HG02981 (cell line): ENCODE data around the gene CSRNP3.
A peak's percentile ranks its signal among the peaks of the same experiment; 100 is the strongest.

Source experiments
- ATAC-seq: cut with Tn5 transposase; IDR thresholded peaks from one replicate; pipeline ENCODE4 v1.9.1; 2021; ENCODE audit warnings: mild to moderate bottlenecking, moderate library complexity; ENCODE audit not compliant: unreplicated experiment

The CSRNP3 gene

DNA sequence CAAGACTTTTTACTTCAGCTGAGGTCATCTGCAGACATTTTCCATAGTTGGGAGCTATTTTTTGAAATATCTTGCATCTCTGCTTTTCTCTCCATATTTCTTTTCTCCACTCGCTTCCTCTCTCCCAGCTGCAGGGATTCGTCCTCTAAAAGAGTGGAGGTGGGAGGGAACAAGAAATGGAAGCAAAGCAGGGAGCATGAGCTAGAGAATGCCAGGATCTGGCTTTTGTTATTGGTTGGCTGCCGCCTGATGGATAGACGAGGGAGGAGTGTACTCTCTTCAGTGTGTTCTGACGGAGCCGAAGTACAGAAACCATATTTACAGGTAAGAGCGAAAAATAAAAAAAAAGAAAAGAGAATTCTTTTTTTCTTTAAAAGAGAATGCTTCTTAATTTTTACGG, at the start of gene CSRNP3:
CSRNP3 (plus strand) TSS at position 282 of the 400 bp plus-strand sequence. CDS start 125,368 bp downstream, outside the sequence.
- ATAC-seq: no peak

- no peak for ATAC-seq
These were observed 49.3 kb upstream of the CSRNP3 start for GRCh38 chr2:165420231-165420630.

DNA sequence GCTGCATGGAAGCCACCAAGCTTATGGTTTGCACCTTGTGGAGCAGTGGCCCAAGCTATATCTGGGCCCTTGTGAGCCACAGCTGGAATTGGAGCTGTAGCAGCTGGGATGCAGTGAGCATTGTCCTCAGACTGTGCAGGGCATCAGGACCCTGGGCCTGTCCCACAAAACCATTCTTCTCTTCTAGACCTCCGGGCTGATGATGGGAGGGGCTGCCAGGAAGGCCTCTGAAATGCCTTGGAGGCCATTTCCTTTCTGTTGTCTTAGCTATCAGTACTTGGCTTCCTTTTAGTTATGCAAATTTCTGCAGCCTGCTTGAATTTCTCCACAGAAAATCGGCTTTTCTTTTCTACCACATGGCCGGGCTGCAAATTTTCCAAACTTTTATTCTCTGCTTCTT, 46.4 kb upstream of the CSRNP3 start:
- no peak for ATAC-seq

GRCh38 chr2:165425556-165425955, 43.9 kb upstream of the CSRNP3 start:
- ATAC-seq: no peak

DNA sequence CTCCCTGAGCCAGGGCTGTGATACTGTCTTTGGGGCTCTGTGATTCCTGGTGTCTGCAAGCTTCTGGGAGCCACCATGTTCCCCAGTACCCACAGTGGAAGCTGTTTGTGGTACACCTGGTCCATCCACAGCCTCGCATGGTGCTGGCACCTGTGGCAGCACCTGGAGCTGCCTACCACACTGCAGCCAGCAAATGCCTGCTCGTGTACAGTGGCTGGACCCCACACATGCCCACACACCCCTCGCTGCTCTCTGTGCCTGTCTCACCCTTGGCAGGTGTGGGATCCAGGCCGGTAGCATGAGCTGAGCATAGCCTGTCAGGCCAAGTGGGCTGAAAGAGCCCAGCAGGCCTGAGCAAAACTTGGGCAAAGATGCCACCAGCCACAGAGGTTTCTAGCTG, 41.8 kb upstream of the CSRNP3 start:
- ATAC-seq: no peak

DNA sequence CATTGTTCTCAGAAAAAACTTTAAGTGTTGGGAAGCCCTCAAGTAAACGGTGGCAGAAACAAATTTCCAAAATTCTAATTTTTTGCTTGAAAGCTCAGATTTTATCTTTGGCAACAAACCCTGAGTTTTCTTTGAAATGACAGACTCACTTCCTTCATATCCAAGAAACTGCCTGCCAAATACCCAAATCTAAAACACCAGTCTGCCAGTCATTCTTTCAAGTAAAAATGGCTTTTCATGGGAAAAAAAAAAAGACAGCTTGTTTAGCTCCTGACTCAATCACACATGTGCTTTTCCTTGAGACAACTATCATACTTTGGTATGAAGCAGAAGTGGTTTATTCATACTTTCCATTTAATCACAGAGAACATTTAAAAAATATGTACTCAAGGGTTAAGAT, 40.6 kb upstream of the CSRNP3 start:
- no peak for ATAC-seq

GRCh38 chr2:165431014-165431413, 38.5 kb upstream of the CSRNP3 start:
- no peak for ATAC-seq

- ATAC-seq: no peak
These were observed 37.1 kb upstream of the CSRNP3 start for GRCh38 chr2:165432234-165432966.

- no peak for ATAC-seq
These were observed 34.5 kb upstream of the CSRNP3 start for GRCh38 chr2:165434865-165435496.

DNA sequence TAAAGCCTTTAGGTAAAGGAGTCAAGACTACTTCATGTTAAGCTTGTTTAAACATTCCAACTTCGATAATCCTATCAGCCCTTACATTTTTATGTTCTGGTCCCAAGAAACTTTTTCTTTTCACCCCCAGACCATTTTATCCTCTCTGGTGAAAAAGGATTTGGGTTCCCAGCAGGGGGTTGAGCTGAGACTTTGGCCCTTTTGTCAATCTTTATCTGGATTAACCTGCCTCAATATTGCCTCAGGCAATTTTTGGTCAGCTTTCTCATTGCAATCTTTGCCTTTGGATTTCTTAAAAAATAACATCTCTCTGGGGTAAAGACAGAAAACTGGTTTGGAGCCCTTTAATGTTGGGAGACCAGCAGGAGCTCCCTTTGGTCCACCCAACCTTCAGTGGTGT, 33.9 kb upstream of the CSRNP3 start:
- no peak for ATAC-seq

DNA sequence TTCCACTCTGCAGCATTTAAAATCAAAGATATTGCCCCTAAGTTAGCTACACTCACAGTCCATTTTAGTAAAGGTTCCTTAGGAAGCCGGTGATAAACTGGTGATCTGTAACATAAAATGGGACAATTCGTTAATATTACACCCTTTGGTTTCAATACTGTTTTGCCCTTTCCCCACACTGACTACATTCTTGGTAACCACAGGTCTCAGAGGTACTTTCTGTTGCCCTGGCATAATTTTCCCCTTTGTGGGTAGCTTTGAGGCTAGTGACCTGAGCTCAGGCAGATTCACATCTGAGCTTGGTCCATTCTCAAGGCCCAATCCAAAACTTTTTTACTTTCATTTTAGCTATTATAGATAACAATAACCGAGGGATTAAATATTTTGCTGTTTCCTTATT, 32.9 kb upstream of the CSRNP3 start:
- peak; percentile 71 for ATAC-seq

- ATAC-seq: no peak
These were observed 29.1 kb upstream of the CSRNP3 start for GRCh38 chr2:165440367-165440766.

DNA sequence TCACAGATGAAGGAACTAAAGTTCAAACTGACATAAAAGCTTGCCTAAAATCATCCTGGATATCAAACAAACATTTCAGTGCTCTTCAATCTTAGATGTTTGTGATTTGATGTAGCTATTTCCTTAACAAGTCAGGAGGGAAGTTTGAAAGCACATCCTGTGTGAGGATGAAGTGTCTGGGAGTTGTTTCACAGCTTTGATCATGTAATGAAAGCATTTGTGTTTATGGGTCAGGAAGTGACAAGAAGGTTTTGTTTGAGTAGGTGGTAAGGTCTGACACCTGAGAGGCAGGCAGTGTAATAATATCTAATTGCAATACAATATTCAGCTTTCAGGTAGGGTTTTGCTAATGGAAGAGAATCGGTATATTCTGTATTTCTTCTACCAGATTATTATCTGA, 26.0 kb upstream of the CSRNP3 start:
- no peak for ATAC-seq

DNA sequence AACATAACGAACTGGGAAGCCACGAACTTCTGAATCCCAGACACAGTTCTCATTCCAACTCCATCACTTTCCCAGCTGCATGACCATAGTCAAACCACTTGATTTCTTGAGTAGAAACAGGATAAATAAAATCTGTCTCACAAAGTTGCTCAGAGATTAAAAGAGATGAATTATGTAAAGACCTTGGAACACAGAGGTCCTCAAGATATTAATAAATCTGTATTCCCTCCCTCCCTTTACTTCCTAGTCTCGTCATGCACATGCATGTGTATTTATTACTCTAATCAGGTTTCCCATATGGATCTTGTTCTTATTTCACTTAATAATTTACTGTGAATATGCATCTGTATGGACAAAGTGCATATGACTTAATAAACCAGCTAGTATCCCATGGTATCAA, 21.1 kb upstream of the CSRNP3 start:
- ATAC-seq: no peak

- ATAC-seq: no peak
These were observed 19.3 kb upstream of the CSRNP3 start for GRCh38 chr2:165450156-165450555.

DNA sequence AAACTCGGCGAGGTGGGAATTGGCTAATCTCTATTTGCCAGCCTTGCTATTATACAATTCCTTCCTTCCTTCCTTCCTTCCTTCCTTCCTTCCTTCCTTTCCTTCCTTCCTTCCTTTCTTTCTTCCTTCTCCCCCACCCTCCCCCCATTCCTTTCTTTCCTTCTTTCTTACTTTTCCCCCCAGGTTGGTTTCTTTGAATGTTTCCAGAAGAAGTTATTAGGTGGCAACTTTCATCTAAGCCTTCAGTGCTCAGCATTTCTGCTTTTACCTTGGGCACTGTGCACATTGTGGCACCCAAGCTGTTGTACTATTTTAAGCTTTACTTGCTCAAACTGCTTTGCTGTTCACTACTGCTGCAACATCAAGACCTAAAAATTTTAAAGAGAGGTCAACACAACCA, 17.2 kb upstream of the CSRNP3 start:
- no peak for ATAC-seq

DNA sequence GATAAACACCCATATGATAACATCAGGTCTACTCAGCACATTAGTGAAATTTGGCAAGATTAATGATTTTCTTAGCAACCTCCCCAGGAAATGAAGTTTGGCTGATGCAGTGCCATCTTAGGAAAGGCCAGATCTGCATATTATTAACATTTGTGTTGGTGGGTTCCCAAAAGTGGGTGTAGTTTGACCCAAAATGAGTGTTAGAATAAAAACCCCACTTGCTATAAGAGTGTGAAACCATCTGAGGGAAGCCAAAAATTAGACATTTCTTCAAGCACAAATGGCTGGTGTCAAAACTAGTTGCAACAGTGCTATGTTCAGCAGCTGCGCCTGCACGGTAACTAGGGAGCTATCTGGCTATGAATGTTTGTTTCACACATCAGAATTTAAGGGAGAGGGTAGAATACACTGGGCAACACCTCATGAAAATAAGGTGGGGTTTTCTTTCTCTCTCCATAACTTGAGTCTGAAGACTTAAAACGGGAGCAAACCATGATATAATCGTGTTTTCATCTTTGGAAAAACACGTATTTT, 15.9 kb upstream of the CSRNP3 start:
- no peak for ATAC-seq

DNA sequence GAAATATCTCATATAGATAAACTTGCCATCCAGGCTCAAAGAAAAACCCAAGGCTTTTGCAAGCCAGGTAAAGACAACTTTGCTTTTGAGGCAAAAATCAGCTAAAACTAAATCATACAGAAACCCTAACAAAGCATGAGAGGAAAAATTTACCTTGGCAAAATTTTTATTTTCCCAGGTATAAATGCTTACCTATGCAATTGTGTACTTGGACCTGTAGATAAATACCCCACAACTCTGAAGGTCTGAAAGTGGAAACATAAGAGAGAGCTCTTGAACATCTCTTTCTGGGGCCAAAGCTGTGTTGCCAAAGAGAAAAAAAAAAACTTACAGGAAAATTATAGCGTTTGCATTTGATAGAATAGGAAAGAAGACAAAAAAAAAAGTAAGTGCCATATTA, 14.6 kb upstream of the CSRNP3 start:
- no peak for ATAC-seq

DNA sequence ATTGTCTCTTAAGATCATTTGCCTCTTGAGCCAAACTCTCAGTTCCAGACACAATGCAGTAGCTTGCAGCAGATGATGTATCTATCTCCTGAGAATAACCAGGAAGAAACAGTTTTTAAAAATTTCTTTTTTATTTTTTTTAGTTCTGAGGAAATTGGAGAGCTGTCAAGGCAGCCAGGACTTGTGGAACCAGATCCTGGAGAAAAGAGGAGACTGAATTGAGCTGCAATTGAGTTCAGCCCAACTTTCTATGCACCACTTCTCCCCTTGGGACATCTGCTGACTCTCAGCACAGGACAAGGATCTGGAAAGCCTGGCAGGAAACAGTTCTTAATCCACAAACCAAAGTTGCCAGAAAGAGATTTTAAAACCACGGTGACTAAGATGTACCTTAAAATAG, 13.5 kb upstream of the CSRNP3 start:
- no peak for ATAC-seq

DNA sequence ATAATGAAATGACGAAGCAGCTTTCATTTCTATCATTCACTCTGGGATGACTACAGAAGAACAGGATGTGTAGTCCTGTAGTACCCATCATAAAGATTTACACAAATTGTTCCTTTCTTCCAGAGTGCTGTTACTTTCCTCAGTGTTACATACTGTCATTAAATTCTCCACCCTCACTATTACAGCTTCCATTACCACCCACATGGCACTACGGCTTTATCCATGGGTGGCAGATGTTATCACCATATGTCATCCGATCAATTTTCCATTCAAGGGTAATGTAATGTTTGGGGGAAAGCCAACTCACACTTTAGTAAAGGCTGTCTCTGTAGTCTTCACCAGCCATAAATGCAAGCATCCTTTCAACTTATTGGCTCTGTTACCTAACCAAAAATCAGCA, 7.1 kb upstream of the CSRNP3 start:
- no peak for ATAC-seq

GRCh38 chr2:165466386-165466785, 3.1 kb upstream of the CSRNP3 start:
- no peak for ATAC-seq

DNA sequence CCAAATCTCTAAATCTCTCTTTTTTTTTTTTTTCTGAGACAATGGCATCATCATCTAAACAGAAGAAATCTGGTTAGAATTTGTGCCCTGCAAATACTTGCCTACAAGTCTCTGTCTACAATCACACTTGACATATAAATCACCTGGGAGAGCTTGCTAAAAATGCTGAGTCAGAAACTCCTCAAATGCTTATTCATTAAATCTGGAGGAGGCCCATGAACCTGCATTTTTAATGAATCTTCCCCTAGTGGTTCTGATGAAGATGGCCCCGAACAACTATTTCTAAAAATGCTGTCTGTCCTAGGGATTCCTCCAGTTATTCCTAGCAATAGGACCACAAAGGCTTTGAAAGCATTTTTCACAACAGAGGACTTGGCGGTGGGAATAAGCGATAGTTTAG, 1.6 kb upstream of the CSRNP3 start:
- no peak for ATAC-seq
